ENCODE results near the gene FITM1.

The FITM1 gene

GRCh38 chr14:24177041-24177825, 46.8 kb downstream of the FITM1 start:
- no peak for DNase-seq (ENCODE audit: low read depth)
- no peak overlapping the region for H3K4me3 ChIP-seq (ENCODE audit: control insufficient read depth, low read depth, low read length)
- no peak for TF ChIP-seq CTCF (IDR thresholded peaks at IDR 0.05; ENCODE audit: control insufficient read depth, insufficient read depth, low read depth, low read length, missing control alignments)

GRCh38 chr14:24177891-24178290, 47.4 kb downstream of the FITM1 start:
- no peak for DNase-seq (ENCODE audit: low read depth)
- H3K4me3 ChIP-seq (ENCODE audit: control insufficient read depth, low read depth, low read length): no peak overlapping the region
- TF ChIP-seq CTCF (IDR thresholded peaks at IDR 0.05; ENCODE audit: control insufficient read depth, insufficient read depth, low read depth, low read length, missing control alignments): no peak

GRCh38 chr14:24178399-24179178, 48.1 kb downstream of the FITM1 start:
- no peak for DNase-seq (ENCODE audit: low read depth)
- H3K4me3 ChIP-seq (ENCODE audit: control insufficient read depth, low read depth, low read length): no peak overlapping the region
- no peak for TF ChIP-seq CTCF (IDR thresholded peaks at IDR 0.05; ENCODE audit: control insufficient read depth, insufficient read depth, low read depth, low read length, missing control alignments)

- DNase-seq (ENCODE audit: low read depth): no peak
- TF ChIP-seq CTCF (IDR thresholded peaks at IDR 0.05; ENCODE audit: control insufficient read depth, insufficient read depth, low read depth, low read length, missing control alignments): no peak
- H3K4me3 ChIP-seq (ENCODE audit: control insufficient read depth, low read depth, low read length): no peak overlapping the region
Observed at GRCh38 chr14:24179294-24179960, 49.0 kb downstream of the FITM1 start.

- H3K4me3 ChIP-seq (ENCODE audit: control insufficient read depth, low read depth, low read length): no peak overlapping the region
- TF ChIP-seq CTCF (IDR thresholded peaks at IDR 0.05; ENCODE audit: control insufficient read depth, insufficient read depth, low read depth, low read length, missing control alignments): no peak
- DNase-seq (ENCODE audit: low read depth): peak; percentile 79
Observed at GRCh38 chr14:24179961-24180796, 49.7 kb downstream of the FITM1 start.
